Body of pancreas (tissue), 4 donors: ENCODE measurements around the gene AUTS2. TPM values are rescaled to one million over a fixed set of nuclear protein-coding genes. Genes with fewer than 3 reads are reported as not detected.

Source experiments
- ATAC-seq: fragments of 150-250 bp; one replicate; pipeline ENCODE4 v1.9.1; 2016
- DNase-seq, 4 donors: peaks; one replicate each; pipeline ENCODE4 v3.0.0-alpha.2; 2019
- H3K27ac ChIP-seq, 4 donors: fragments of 200-600 bp; sonication (generic); 1 replicate in 3 of 4; 2 replicates in 1 of 4; pipeline versions ENCODE4 v1.5.1 to v1.6.1; 2016 to 2019; ENCODE audit warnings: mild to moderate bottlenecking in 1 of 4, mixed read lengths in 1 of 4, moderate library complexity in 1 of 4
- H3K27me3 ChIP-seq, 2 donors: fragments of 200-600 bp; sonication (generic); one replicate each; pipeline ENCODE4 v1.6.0; 2016; ENCODE audit warnings: mild to moderate bottlenecking in 1 of 2
- H3K36me3 ChIP-seq, 2 donors: fragments of 200-600 bp; sonication (generic); replicated peaks in 1 of 2; 2 replicates each; pipeline ENCODE4 v1.5.1; 2016; ENCODE audit warnings: low read depth in 2 of 2; ENCODE audit not compliant: insufficient read depth in 1 of 2
- H3K4me1 ChIP-seq: fragments of 200-600 bp; sonication (generic); one replicate; pipeline ENCODE4 v1.6.0; 2016
- H3K4me3 ChIP-seq, 2 donors: fragments of 200-600 bp; sonication (generic); 1 replicate in 1 of 2; 2 replicates in 1 of 2; pipeline ENCODE4 v1.5.1; 2016 to 2019
- H3K9me3 ChIP-seq, 3 donors: fragments of 200-600 bp; sonication (generic); 1 replicate in 2 of 3; 2 replicates in 1 of 3; pipeline ENCODE4 v1.5.1; 2016
- CTCF ChIP-seq, 7 experiments: fragments of 450-650 bp in 4 of 7; fragments of 200-600 bp in 3 of 7; sonication (generic) in 3 of 7; IDR thresholded peaks; one replicate each; pipeline ENCODE4 v1.5.1; 2016 to 2019; ENCODE audit warnings: antibody characterized with exemption in 7 of 7
- POLR2A ChIP-seq, 3 donors: fragments of 450-650 bp; IDR thresholded peaks; one replicate each; pipeline ENCODE4 v1.6.1; 2016; ENCODE audit warnings: antibody characterized with exemption in 3 of 3, mild to moderate bottlenecking in 2 of 3
- WGBS, 2 donors: methylation state at CpG; one replicate each; pipeline ENCODE4 v1.1.5; 2017; 5-methylcytosine and 5-hydroxymethylcytosine counted together
- intact Hi-C: fragments of 100-400 bp; cut with DNase I; formaldehyde crosslinking; loops from one replicate; pipeline ENCODE4 v1.15.1; 2023
- total RNA-seq, 2 donors: library from RNA; depleted of rRNA; stranded (reverse); fragments of >200 nt; gene quantifications; one replicate each; pipeline ENCODE4 v1.1.0, GENCODE V29; 2016

The AUTS2 gene
- total RNA-seq, 2 donors from 2014 or later = 11.7 to 18.5 TPM

GRCh38 chr7:70624500-70625103 lies 1026.3 kb downstream of the AUTS2 start:
- H3K27ac ChIP-seq = no peak overlapping the region
- no peak overlapping the region for H3K4me3 ChIP-seq
- no peak for ATAC-seq
- DNase-seq = no peak
- H3K36me3 ChIP-seq = no peaks in the 10 kb centered on the region
- no peaks in the 10 kb centered on the region for H3K27me3 ChIP-seq
- no peak for TF ChIP-seq CTCF (IDR thresholded peaks at IDR 0.05)
- no peak for TF ChIP-seq POLR2A (IDR thresholded peaks at IDR 0.05)
- H3K4me1 ChIP-seq = no peaks in the 10 kb centered on the region
- intact Hi-C loops = no loop called here
- H3K9me3 ChIP-seq = no peaks in the 10 kb centered on the region
- 75 to 85% methylated on average over 5 of the region's 5 CpGs for WGBS, 2 donors

GRCh38 chr7:70627461-70627860 lies 1029.2 kb downstream of the AUTS2 start:
- intact Hi-C loops = no loop called here
- no peak for ATAC-seq

GRCh38 chr7:70630440-70630817 lies 1032.2 kb downstream of the AUTS2 start:
- no peak for TF ChIP-seq CTCF (IDR thresholded peaks at IDR 0.05)
- no peak for TF ChIP-seq POLR2A (IDR thresholded peaks at IDR 0.05)
- no peaks in the 10 kb centered on the region for H3K4me1 ChIP-seq
- H3K27me3 ChIP-seq = no peaks in the 10 kb centered on the region
- H3K36me3 ChIP-seq = no peaks in the 10 kb centered on the region
- DNase-seq (no peak), ATAC-seq (no peak)
- no peak overlapping the region for H3K4me3 ChIP-seq
- intact Hi-C loops = no loop called here
- 62 to 90% methylated on average over 7 of the region's 7 CpGs for WGBS, 2 donors
- no peak overlapping the region for H3K27ac ChIP-seq
- no peaks in the 10 kb centered on the region for H3K9me3 ChIP-seq

More at GRCh38 chr7:70627461-70627860, 1029.2 kb downstream of the AUTS2 start:
- no peak for TF ChIP-seq CTCF (IDR thresholded peaks at IDR 0.05)
- no peak for DNase-seq
- Histone ChIP-seq H3K4me1 (no peaks in the 10 kb centered on the region), H3K36me3 (no peaks in the 10 kb centered on the region), H3K4me3 (no peak overlapping the region), H3K27me3 (no peaks in the 10 kb centered on the region), H3K9me3 (no peaks in the 10 kb centered on the region), H3K27ac (no peak overlapping the region)
- WGBS, 2 donors = 28 to 41% methylated on average over 6 of the region's 6 CpGs

GRCh38 chr7:70630818-70631457 lies 1032.7 kb downstream of the AUTS2 start:
- no peak overlapping the region for H3K4me3 ChIP-seq
- no peak overlapping the region for H3K27ac ChIP-seq
- no peaks in the 10 kb centered on the region for H3K9me3 ChIP-seq
- ATAC-seq (no peak), DNase-seq (peak in 1 of 4 donors; percentile 6)
- intact Hi-C loops = no loop called here
- 45 to 61% methylated on average over 13 to 26 of the region's 28 CpGs for WGBS, 2 donors
- no peaks in the 10 kb centered on the region for H3K27me3 ChIP-seq
- no peaks in the 10 kb centered on the region for H3K36me3 ChIP-seq
- H3K4me1 ChIP-seq = no peaks in the 10 kb centered on the region
- TF ChIP-seq CTCF (IDR thresholded peaks at IDR 0.05) (no peak), POLR2A (IDR thresholded peaks at IDR 0.05) (no peak)

- no peaks in the 10 kb centered on the region for H3K36me3 ChIP-seq
- TF ChIP-seq CTCF (IDR thresholded peaks at IDR 0.05) = no peak
- TF ChIP-seq POLR2A (IDR thresholded peaks at IDR 0.05) = no peak
- H3K4me3 ChIP-seq = no peak overlapping the region
- no peak overlapping the region for H3K27ac ChIP-seq
- no peaks in the 10 kb centered on the region for H3K4me1 ChIP-seq
- no peaks in the 10 kb centered on the region for H3K27me3 ChIP-seq
- H3K9me3 ChIP-seq = no peaks in the 10 kb centered on the region
- intact Hi-C loops = no loop called here
- ATAC-seq (no peak), DNase-seq (no peak)
- 61% methylated on average over 9 of the region's 9 CpGs for WGBS, 2 donors
Observed at GRCh38 chr7:70631718-70632117, 1033.4 kb downstream of the AUTS2 start.
